CD4-positive, alpha-beta T cell treated with Interleukin-12 subunit alpha and Interleukin-12 subunit beta, for 1 hour (primary cell): ENCODE measurements around the gene HDGFL2.

Experiments
- DNase-seq: peaks from one replicate; pipeline ENCODE4 v3.0.0-alpha.2; 2020

Gene HDGFL2

GRCh38 chr19:4445963-4446703 lies 26.0 kb upstream of the HDGFL2 start:
- no peak for DNase-seq

- no peak for DNase-seq
Observed at GRCh38 chr19:4446704-4447200, 25.3 kb upstream of the HDGFL2 start.

- no peak for DNase-seq
Observed at GRCh38 chr19:4447327-4448146, 24.6 kb upstream of the HDGFL2 start.

- no peak for DNase-seq
Observed at GRCh38 chr19:4448147-4448985, 23.7 kb upstream of the HDGFL2 start.

- no peak for DNase-seq
Observed at GRCh38 chr19:4449022-4449638, 23.0 kb upstream of the HDGFL2 start.

GRCh38 chr19:4449639-4450028 lies 22.5 kb upstream of the HDGFL2 start:
- DNase-seq, result no peak

- DNase-seq, result no peak
Observed at GRCh38 chr19:4452230-4452990, 19.7 kb upstream of the HDGFL2 start.

GRCh38 chr19:4453232-4454179 lies 18.6 kb upstream of the HDGFL2 start:
- DNase-seq, result no peak

- no peak for DNase-seq
Observed at GRCh38 chr19:4454747-4455718, 17.1 kb upstream of the HDGFL2 start.

GRCh38 chr19:4455719-4456475 lies 16.2 kb upstream of the HDGFL2 start:
- DNase-seq, result no peak

GRCh38 chr19:4456476-4456842 lies 15.6 kb upstream of the HDGFL2 start:
- no peak for DNase-seq

- DNase-seq, result peak; percentile 46
Observed at GRCh38 chr19:4456843-4457653, 15.0 kb upstream of the HDGFL2 start.

- DNase-seq, result peak; percentile 99
Observed at GRCh38 chr19:4457654-4458395, 14.3 kb upstream of the HDGFL2 start, which contains the start of gene UBXN6. TSS of gene UBXN6 (minus strand) at chr19:4457794. CDS start at chr19:4457697, 97 bp downstream.

GRCh38 chr19:4464815-4465581 lies 7.1 kb upstream of the HDGFL2 start:
- no peak for DNase-seq

GRCh38 chr19:4467835-4468234 lies 4.3 kb upstream of the HDGFL2 start:
- DNase-seq, result no peak
